Testis (tissue), 3 donors: ENCODE results near the gene GSN. TPM values are rescaled to one million over a fixed set of nuclear protein-coding genes. Genes with fewer than 3 reads are reported as not detected.

Source experiments
- DNase-seq: peaks from one replicate; pipeline ENCODE4 v3.0.0-alpha.2; 2019
- H3K27ac ChIP-seq, 2 donors: fragments of 200-600 bp; sonication (generic); one replicate each; pipeline ENCODE4 v1.5.1; 2019
- H3K27me3 ChIP-seq: fragments of 200-600 bp; sonication (generic); one replicate; pipeline ENCODE4 v1.5.1; 2019
- H3K36me3 ChIP-seq: fragments of 200-600 bp; sonication (generic); one replicate; pipeline ENCODE4 v1.5.1; 2017; ENCODE audit warnings: low read depth; ENCODE audit errors: missing control alignments
- H3K4me1 ChIP-seq: fragments of 200-600 bp; sonication (generic); one replicate; pipeline ENCODE4 v1.5.1; 2019
- H3K4me3 ChIP-seq, 2 donors: fragments of 200-600 bp; sonication (generic); one replicate each; pipeline ENCODE4 v1.5.1; 2017 to 2019
- H3K9me3 ChIP-seq: fragments of 200-600 bp; sonication (generic); one replicate; pipeline ENCODE4 v1.5.1; 2017
- POLR2A ChIP-seq: fragments of 450-650 bp; IDR thresholded peaks from one replicate; pipeline ENCODE4 v1.6.1; 2017; ENCODE audit warnings: antibody characterized with exemption, mild to moderate bottlenecking, moderate library complexity
- WGBS, 2 donors: methylation state at CpG; one replicate each; pipeline ENCODE4 v1.1.5; 2018; 5-methylcytosine and 5-hydroxymethylcytosine counted together
- intact Hi-C: fragments of 100-400 bp; cut with DNase I; formaldehyde crosslinking; loops from one replicate; pipeline ENCODE4 v1.15.1; 2023; ENCODE audit warnings: low total_unique reads
- polyA plus RNA-seq: library from polyadenylated mRNA; stranded (reverse); fragments of 350-450 nt; fragmentation: Illumina TruSeq; extraction: RNeasy Lipid Tissue Mini Kit (QIAGEN cat#74804); gene quantifications from one replicate; pipeline ENCODE4 v1.2.3, GENCODE V29; 2014; ENCODE audit warnings: low read depth, low replicate concordance; ENCODE audit not compliant: insufficient read depth
- total RNA-seq, 2 donors: library from RNA; depleted of rRNA; stranded (reverse); fragments of >200 nt; gene quantifications; one replicate each; pipeline ENCODE4 v1.2.3, GENCODE V29; 2016
- TF ChIP-seq, protein P1 (sequence below), 3 experiments: fragments of 450-650 bp in 2 of 3; fragments of 200-600 bp in 1 of 3; sonication (generic) in 1 of 3; IDR thresholded peaks; one replicate each; pipeline ENCODE4 v1.5.1; 2016 to 2019; ENCODE audit warnings: antibody characterized with exemption in 3 of 3, mild to moderate bottlenecking in 2 of 3, moderate library complexity in 1 of 3

GSN gene
- total and polyA plus RNA-seq, 3 donors from 2014 or later, result 206 to 392 (median 356) TPM

DNA sequence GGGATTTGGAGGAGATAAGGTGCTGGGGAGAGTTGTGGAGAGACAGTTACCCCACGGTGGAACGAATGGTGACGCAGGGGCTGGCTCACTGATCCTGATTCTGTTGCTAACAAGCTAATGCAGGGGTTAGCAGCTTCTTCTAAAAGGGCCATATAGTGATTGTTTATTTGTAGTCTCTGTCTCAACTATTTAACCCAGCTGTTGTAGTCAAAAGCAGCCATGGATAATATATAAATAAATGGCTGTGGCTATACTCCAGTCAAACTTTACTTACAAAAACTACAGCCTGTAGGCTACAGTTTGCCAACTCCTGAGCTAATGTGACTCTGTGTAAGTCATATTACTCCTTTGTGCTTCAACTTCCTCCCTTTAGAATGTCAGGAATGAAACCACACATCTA lies 80.3 kb downstream of the GSN start:
- intact Hi-C loops, result no loop called here
- Histone ChIP-seq H3K4me1 (peaks cover 22% of the 10 kb centered on the region), H3K9me3 (no peaks in the 10 kb centered on the region), H3K27ac (no peak overlapping the region), H3K4me3 (no peak overlapping the region), H3K36me3 (no peaks in the 10 kb centered on the region), H3K27me3 (no peaks in the 10 kb centered on the region)
- TF ChIP-seq, protein P1, sequence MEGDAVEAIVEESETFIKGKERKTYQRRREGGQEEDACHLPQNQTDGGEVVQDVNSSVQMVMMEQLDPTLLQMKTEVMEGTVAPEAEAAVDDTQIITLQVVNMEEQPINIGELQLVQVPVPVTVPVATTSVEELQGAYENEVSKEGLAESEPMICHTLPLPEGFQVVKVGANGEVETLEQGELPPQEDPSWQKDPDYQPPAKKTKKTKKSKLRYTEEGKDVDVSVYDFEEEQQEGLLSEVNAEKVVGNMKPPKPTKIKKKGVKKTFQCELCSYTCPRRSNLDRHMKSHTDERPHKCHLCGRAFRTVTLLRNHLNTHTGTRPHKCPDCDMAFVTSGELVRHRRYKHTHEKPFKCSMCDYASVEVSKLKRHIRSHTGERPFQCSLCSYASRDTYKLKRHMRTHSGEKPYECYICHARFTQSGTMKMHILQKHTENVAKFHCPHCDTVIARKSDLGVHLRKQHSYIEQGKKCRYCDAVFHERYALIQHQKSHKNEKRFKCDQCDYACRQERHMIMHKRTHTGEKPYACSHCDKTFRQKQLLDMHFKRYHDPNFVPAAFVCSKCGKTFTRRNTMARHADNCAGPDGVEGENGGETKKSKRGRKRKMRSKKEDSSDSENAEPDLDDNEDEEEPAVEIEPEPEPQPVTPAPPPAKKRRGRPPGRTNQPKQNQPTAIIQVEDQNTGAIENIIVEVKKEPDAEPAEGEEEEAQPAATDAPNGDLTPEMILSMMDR (IDR thresholded peaks at IDR 0.05), result no peak
- TF ChIP-seq POLR2A, result no peak
- DNase-seq, result no peak
- WGBS, 2 donors, result 63 to 84% methylated on average over 3 of the region's 3 CpGs

DNA sequence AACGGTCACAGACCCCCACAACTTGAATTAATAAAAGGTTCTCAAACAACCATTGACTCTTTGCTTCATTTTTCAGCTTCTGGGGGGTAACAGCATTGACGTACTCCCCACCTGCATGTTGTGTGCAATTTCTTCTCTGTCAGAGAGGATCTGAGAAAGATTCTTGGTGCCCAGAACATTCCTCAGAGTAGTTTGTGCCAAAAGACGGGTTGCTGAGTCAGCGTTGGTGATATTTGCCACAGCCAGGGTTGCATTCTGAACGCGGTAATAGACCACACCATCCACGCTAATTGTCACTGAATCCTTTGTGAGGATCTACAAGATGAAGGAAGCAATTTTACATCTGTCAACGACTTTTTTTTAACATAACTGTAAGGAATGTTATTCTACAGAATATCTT lies 81.0 kb downstream of the GSN start:
- Histone ChIP-seq H3K36me3 (no peaks in the 10 kb centered on the region), H3K27ac (no peak overlapping the region), H3K9me3 (no peaks in the 10 kb centered on the region), H3K4me1 (peaks cover 30% of the 10 kb centered on the region), H3K27me3 (no peaks in the 10 kb centered on the region), H3K4me3 (no peak overlapping the region)
- WGBS, 2 donors, result 84 to 92% methylated on average over 8 of the region's 8 CpGs
- DNase-seq, result no peak
- no peak for TF ChIP-seq POLR2A
- TF ChIP-seq, protein P1 (IDR thresholded peaks at IDR 0.05), result no peak
- intact Hi-C loops, result no loop called here

DNA sequence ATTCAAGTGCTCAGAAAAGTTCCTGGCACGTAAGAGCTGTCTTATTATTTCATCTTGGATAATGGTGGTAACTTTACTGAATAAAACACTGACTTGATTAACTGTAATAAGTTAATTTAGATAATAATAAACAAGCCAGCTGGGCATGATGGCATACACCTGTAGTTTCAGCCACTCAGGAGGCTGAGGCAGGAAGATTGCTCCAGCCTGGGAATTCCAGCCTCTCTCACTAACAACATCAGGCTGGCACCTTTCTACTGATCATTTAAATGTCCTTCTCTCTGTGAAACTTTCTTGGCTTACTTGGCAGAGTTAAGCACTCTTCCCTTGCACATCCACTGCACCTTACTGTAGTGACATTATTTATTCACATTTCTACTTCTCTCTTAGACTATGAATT lies 82.1 kb downstream of the GSN start:
- no peak overlapping the region for H3K4me3 ChIP-seq
- WGBS, 2 donors, result 80 to 82% methylated on average over 1 of the region's 1 CpG
- intact Hi-C loops, result no loop called here
- H3K4me1 ChIP-seq, result peaks cover 37% of the 10 kb centered on the region
- peak overlapping the region in 1 of 2 donors; percentile 76 for H3K27ac ChIP-seq
- H3K9me3 ChIP-seq, result no peaks in the 10 kb centered on the region
- no peaks in the 10 kb centered on the region for H3K27me3 ChIP-seq
- no peak for DNase-seq
- no peak for TF ChIP-seq POLR2A
- TF ChIP-seq, protein P1 (IDR thresholded peaks at IDR 0.05), result no peak
- no peaks in the 10 kb centered on the region for H3K36me3 ChIP-seq

DNA sequence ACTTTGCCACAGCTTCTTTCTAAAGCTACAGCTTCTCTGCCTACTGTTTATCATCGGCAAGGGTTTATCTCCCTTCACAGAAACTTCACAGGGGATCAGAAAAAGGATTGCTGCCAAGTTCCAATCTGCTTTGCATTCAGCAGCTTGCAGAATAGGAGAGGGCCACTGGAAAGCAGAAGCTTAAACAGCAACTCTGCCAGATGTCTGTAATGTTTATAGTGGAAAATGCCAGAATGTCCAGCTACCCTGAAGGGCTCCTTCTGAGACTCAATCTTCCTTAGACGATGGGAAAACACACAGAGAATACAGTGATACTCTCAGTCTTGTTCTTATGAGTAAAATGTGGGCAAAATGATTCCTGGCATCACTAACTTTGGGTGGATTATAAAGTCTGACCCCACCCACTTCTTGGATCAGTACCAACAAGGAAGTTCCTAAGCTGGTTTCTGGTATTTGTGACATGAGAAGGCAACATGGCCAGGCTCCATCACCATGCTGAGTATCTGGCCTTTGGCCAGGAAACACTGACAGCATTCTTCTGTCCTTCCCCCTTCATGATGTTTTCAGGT lies 83.1 kb downstream of the GSN start:
- H3K27me3 ChIP-seq, result no peaks in the 10 kb centered on the region
- peak overlapping the region; percentile 55 to 76 for H3K27ac ChIP-seq
- H3K4me3 ChIP-seq, result no peak overlapping the region
- peaks cover 37% of the 10 kb centered on the region for H3K4me1 ChIP-seq
- no peaks in the 10 kb centered on the region for H3K36me3 ChIP-seq
- 12 to 24% methylated on average over 2 of the region's 2 CpGs for WGBS, 2 donors
- DNase-seq, result peak; percentile 68
- intact Hi-C loops, result no loop called here
- H3K9me3 ChIP-seq, result no peaks in the 10 kb centered on the region
- no peak for TF ChIP-seq POLR2A
- TF ChIP-seq, protein P1 (IDR thresholded peaks at IDR 0.05), result no peak
